HG03175 (cell line): ENCODE data around the gene RNF43.

Source experiments
- ATAC-seq: cut with Tn5 transposase; IDR thresholded peaks from one replicate; pipeline ENCODE4 v1.9.1; 2021; ENCODE audit warnings: mild to moderate bottlenecking, moderate library complexity; ENCODE audit not compliant: unreplicated experiment

Gene RNF43

DNA sequence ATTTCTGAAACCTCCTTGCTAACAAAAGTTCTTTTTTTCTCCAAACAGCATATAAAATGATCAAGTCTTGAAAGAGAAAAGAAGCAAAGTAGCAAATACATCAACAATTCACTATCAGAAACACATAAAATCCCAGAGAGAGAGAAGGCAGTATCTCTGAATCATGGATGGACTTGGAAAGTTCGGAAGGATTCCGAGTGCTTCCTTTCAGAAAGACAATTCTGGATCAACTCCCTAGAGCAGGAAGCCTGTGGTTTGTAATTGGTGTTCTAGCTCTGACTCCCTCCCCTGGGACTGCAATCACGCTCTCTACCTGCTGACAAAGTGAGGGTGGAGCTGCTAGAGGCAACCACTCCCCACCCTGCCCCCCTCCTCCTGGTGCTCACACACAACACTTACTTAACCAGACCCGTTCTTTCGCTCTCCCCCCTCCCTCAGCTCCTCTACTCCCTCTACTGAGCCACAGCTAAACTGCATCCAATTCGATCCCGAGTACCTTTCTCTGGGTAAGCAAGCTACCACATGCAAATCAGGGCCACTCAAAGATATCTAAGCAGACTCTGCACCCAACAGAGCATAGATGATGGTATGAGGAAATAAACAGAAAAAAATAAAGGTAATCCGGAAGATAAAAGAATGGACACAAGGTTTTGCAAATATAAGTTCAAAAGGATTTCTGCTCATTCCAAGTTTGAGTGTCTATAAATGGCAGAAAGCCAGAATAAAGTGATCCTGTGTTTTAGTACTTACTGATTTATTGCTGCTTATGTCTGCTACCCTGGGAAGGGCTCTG, at the start of gene RNF43:
RNF43 (minus strand) TSS at position 235 of the 793 bp plus-strand sequence. CDS start 1,957 bp downstream, outside the sequence.
- ATAC-seq: peak; percentile 96

DNA sequence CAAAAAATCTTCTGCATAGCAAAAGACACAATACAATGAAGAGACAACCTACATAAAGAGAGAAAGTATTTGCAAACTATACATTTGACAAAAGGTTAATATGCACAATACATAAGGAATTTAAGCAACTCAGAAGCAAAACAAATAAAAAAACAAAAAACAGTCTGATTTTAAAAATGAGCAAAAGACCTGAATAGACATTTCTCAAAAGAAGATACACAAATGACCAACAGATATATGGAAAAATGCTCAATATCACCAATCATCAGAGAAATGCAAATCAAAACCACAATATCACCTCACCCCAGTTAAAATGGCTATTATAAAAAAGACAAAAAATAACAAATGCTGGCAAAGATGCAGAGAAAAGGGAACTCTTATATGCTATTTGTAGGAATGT, 38.2 kb upstream of the RNF43 start:
- no peak for ATAC-seq

DNA sequence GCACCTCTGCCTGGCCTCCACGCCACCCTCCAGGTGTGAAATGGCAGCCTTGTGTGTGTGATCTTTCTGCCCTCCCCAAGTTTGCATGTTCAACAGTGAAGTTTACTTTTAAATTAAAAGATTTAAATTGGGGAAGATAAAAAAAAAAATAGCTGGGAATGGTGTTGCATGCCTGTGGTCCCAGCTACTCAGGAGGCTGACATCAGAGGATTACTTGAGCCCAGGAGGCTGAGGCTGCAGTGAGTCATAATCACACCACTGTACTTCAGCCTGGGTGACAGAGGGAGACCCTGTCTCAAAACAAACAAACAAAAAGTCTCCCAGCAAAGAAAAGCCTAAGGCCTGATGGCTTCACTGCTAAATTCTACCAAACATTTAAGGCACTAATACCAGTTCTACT, 35.4 kb upstream of the RNF43 start:
- no peak for ATAC-seq

DNA sequence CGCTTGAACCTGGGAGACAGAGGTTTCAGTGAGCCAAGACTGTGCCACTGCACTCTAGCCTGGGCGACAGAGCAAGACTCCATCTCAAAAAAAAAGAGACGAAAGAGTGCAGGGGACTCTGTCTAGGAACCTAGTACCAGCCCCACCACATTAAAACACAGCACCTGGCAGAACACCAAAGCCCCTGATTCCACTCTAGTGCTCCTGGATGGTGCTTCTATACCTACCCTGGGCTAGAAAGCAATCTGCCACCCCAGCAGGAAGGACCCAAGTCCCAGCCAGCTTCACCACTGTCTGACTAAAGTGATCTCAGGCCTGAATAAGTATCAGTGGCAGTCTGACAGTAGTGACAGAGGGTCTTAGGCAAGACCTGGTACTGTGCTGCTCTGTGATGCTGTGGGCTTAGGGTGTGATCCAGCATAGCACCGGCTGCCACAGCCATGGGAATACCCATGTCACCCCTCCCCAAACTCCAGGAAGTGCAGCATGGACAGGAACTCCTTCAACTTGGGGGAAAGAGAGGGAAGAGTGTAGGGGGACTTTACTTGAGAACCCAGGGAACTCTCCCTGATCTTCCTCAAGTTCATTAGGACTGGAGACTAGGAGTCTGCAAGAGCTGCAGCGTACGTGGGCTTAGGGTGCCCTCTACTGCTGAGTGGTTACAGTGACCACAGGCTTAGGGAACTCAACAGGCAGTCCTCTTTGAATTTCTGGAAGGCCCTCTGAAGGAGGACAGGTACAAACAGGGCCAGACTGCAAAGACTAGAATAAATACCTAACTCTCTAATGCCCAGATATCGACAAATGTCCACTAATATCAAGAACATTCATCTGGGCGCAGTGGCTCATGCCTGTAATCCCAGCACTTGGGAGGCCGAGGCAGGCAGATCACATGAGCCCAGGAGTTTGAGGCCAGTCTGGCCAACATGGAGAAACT, 30.0 kb upstream of the RNF43 start:
- peak; percentile 39 for ATAC-seq

DNA sequence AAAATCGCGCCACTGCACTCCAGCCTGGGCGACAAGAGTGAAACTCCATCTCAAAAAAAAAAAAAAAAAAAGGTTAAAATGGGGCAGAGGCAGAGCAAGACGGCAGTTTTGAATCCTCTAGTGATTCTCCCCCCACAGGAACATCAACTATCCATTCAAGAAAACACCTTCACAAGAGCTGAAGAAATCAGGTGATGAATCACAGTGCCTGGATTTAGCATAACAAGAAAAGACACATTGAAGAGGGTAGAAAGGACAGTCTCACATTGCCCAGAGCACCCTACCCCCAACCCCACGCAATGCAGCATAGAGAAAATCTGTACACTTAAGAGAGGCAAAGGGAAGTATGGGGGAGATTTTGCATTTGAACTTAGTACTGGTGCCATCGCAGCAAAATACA, 28.8 kb upstream of the RNF43 start:
- no peak for ATAC-seq

DNA sequence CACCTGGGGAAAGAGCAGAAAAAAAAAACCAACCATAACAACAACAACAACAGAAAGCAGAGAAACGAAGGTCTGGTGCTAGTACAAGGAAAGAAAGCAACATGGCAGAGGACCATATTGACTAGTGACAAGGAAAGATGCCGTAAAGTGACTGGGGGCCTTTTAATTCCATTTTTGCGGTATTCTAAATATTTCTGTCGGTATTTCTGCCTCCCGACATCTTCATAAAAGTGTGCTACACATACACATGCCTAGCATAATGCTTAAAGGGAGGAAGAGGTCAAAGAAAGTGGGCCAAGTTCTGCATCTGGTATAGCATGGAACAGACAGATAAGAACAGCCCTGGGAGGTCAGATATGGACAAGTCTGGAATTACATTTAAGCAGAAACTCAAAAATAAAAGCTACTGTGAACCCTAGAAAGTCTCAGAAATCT, 19.5 kb upstream of the RNF43 start:
- ATAC-seq: no peak

DNA sequence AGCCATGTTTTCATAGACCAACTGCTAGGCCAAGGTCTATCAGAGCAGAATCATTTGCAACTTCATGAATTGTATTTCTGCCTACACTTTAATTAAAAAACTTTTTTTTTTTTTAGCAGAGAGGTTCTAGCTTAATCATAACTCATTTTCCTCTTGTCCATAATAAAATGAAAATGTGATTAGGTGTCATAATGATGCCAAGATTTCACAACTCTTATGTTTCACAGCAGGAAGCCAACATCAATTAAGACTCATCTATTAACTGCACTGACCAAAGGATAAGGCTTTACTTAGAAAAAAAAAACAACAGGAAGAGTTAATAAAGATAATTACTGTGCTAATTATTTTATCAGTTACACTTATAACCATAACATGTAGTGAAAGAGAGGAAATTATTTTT, 18.9 kb upstream of the RNF43 start:
- ATAC-seq: no peak

DNA sequence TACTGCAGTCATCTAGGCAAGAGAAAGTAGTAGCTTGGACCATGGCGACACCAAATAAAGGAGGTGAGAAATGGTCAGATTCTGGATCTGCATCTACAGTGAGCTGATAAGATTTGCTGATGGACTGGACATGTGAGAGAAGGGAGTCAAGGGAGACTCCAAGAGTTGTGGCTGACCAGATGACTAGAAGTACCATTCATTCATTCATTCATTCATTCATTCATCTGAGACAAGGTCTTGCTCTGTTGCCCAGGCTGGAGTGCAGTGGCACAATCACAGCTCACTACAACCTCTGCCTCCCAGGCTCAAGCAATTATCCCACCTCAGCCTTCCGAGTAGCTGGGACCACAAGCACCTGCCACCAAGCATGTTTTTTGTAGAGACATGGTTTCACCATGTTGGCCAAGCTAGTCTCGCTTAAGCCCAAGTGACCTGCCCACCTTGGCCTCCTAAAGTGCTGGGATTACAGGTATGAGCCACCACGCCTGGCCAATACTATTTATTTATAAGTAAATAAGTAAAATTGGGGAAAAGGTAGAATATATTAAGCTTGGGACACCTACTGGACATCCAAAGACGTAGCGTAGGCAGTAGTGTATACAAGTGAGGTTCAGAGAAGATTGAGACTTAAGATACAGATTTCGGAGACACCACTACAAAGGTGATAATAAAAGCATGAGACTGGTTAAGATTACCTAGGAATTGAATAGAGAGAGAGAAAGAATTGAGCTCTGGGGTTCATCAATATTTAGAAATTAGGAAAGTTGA, 15.7 kb upstream of the RNF43 start:
- ATAC-seq: no peak

DNA sequence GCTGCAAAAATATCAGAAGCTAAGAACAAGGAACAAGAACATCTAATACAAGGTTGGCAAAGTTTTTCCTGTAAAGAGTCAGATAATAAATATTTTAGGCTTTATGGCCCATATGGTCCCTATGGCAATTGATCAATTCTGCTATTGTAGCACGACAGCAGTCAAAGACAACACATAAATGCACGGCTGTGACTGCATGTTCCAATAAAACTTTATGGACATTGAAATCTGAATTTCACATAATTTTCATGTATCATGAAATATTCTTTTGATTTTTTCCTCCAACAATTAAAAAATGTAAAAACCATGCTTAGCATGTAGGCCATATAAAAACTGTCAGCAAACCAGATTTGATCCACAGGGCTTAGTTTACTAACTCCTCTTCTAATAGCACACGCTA, 10.5 kb upstream of the RNF43 start:
- no peak for ATAC-seq

DNA sequence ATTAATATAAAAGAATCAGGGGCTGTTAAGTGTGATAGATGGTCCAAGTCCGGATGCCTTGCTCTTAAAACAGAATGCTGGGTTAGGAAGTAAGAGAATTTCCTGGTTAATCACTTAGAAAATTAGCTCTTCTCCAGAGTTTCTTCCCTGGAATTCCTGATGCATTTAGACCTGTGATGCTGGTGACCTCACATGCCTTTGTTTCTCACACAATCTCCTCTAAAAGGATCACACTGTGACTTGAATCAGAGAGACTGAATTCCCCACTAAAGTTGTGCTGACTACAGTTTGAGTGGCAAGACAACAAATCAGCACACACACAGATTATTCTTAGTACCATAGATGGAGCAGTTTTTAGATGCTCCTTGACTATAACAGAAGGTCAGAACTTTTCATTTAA, 4.4 kb upstream of the RNF43 start:
- ATAC-seq: no peak

DNA sequence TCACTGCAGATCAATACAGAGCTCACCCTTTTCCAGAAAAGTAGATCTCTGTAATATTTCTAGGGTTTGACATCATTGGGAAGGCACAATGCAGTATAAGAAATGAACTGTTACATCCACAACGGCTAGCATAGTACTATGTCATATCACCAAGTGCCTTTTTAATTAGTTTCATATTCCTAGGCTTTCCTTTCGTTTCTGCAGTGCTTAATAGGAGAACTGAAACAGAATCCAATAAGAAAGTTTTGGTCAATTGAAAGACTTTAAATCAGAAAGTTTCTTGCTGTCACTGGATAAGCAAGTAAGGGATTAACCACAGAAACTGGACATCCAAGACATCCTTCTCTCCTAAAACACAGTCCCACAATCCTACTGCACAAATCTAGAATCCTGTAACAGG, 3.5 kb upstream of the RNF43 start:
- ATAC-seq: no peak

DNA sequence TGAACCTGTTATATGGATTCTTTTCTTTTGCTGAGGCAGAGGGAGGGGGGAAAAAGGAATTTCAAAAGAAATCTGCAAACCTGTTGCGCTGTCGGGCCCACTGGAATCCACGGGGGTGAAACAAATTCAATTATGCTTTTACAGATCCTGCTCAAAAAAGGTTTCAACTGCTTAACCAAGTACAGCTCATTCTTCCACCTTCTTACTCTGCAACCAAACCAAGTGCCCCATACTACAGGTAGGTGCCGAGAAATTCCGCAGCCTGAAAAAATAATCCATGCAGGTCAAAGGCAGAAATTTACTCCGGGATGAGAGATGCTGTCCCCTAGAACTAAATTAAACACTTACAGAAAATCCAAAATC, 416 bp downstream of the RNF43 start:
- no peak for ATAC-seq

DNA sequence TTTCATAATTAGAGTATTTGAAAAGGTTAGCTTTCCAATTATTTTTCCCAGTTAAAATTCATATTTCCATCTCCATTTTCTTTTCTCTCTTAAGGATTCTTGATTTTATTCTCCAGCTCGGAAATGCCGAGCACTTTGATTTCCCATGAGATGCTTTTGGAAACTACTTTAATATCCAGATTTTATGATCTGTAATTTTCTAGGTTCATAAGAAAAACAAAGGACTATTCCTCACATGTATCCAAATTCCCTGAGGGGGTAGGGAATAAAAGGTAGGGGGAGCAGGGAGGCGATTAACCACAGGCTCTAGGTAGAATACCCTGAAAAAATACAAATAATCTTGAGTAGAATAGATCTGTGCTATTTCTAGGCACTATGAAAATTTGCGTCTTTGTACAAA, 938 bp downstream of the RNF43 start:
- ATAC-seq: no peak

DNA sequence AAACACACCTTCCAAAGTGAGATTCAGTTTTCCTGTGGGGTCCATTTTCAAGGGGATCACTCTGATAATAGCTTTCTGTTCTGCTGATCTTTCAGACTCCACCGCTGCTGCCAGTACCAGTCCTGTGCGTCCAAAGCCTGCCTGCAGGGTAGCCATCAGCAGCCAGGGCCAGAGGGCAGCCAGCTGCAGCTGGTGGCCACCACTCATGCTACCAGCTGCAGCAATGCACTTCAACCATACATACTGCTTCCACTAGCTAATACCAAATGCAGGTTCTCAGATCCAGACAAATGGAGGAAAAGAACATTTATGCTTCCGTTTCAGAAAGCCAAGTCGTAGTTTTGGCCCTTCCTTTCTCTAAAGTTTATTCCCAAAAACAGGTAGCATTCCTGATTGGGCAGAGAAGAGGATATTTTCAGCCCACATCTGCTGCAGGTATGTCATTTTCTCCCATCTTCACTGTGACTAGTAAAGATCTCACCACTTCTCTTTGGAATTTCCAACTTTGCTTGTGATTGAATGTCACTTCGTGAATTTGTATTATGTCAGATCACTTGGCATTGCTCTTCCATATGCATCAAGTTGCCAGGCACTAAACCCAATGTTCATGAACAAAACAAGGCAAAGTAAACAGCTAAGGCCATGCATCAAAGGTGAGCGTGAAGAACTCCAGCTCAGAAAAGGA, 1.8 kb downstream of the RNF43 start:
- no peak for ATAC-seq

DNA sequence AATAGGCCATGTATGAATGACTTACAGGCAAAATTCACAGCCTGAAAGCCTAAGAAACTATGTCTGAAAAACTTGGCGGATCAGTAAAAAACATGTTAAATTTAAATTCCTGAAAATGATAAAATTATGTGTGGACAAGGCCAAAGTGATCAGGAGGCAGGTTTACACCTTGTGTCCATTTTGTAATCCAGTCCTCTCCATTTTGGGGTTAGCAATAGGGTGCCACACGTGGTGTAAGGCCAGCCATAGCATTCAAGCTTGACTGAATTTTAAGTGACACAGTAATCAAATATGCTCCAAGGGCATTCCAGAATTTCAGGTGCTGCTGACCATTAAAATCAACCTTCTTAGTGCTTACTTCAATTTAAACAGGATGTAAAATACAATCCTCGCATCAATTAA, 2.7 kb downstream of the RNF43 start:
- no peak for ATAC-seq

DNA sequence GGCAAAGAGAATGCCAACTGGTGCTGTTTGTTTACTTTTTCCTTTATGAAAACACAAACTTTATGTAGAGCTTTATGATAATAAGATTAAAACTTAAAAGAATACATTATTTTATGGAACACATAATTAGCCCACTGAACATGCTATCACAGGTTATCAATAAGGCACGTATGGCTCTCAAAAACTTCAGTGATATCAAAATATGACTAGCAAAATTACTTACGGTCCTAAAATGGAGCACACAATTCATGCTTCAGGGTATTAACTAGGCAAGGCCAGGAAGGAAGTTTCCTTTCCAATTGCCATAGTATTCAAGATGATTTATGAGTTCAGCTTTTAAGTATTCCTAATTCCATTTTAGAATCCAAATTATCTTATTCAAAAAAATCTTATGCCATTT, 3.6 kb downstream of the RNF43 start:
- no peak for ATAC-seq

DNA sequence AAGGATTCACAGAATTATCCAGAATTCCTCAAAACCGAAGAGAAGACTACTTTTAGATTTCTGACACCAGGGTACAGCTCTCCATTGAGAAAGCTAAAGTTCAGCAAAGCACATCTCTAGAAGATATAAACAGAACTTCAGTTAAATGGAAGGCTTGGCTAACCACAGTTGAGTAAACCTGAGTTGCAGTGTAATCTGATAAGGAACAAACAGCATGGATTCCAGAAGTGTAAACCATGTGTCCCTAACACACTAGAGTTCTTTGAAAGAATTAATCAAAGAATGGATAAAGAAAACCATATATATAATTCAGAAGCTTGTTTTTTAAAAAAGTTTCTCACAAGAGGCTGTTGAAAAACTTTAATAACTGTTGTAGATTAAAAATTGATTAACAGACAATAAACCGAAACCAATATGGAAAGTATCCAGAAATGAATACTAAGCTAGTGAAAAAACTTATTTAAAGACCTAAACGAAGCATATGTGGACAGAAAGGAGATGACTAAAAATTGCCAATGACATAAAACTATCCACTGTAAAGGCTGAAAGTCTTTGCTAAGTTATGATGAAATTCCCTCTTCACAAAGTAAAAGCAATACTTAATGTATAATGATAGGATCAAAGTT, 4.3 kb downstream of the RNF43 start:
- no peak for ATAC-seq

DNA sequence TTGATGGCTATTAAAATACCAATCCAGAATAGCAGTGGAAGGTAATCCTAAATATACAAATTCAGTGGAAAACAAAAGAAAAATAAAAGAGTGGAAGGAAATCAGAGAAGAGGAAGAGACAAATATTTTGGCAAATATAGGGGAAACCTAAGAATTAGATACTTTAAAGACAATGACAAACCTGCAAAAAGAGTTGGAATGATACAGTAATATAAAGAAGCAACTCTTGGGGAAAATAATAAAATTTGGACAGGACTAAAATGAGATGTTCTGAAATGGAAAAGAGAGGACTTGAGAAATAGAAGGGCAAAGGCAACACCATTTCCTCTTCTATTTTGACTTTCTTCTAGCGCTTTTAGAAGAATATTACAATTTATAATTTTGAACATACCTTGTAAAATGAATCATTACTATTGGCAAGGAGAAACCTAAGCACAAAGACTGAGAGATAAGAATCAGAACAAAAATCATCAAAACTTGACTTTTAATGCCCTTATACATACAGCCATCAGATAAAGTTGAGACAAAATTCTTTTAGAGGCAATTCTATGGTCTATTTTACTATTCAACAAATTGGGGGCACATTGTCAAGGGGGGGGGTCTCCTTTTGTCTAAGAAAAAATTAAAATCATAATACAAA, 5.2 kb downstream of the RNF43 start:
- no peak for ATAC-seq

DNA sequence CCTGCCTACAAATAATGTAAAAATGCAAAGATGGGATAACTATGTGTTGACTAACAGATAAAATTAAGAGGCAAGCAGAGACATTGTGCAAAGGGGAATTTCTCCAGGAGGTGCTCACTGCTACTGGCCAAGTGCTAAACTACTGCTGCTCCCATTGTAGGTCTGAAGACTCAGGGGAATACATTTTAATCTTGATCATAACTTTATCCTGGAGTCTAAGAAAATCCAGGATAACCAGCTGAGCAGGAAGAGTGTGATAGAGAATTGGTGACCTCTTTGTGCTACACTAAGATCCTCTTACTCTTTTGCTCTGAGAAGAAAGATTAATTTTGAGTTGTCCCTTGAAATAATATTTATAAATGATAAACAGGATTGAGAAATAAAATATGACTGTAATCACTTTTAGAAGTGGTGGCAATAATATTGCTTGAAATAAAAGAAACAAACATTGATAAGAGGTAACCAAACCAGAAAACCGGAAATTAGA, 5.9 kb downstream of the RNF43 start:
- ATAC-seq: no peak
